ENCODE data around the gene TBX4. TPM values are rescaled to one million over a fixed set of nuclear protein-coding genes. Genes with fewer than 3 reads are reported as not detected.
A peak's percentile ranks its signal among the peaks of the same experiment; 100 is the strongest.

The TBX4 gene
- total RNA-seq = not detected

DNA sequence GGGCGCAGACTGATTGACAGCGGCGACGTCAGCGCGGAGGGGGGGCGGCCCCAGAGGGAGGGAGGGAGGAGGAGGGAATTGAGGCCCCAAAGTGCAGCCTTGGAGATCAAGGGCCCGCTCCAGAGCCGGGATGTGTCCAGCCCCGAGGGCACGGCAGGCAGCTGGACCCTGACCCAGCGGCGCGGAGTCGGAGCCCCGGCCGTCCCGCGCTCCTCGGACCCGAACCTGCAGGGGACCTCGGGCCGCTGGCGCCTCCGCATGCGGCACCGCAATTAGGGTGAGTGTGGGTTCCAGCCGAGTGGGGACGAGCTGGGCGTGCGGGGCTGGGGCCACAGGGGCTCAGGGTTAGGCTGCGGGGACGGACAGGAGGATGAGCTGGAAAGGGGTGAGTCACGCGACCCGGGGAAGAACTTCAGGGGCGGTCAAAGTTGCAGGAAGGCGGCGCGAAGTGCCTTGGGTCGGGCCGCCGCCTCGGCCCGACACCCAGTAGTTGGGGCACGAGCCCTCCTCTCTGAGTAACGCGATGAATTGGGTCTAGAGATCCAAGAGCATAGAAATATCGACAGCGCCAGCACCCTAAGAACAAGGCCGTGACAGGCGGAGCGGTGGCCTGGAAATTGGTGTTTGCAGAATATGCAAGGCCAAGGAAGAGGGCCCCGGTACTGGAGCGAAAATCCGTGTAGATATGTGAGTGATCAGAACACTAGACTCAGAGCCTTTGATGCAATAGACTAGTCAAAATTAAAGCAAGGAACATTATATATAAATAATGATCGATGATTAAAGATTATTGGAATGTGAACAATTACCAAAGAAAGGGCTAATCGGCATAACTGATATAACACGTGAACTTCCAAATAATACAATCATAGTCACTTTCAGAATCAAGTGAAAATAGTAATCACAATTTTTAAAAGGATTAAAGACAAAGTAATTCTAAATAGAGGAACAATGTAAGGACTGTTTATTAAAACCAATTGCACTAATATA, at the start of gene TBX4:
Gene TBX4 (plus strand): TSS at position 122 of the 990 bp plus-strand sequence. CDS start 4,069 bp downstream, outside the sequence.
- POLR2A ChIA-PET = no interaction called here
- CTCF ChIA-PET = interaction anchor here (0.7 kb wide), 1 partner anchor 223 kb away, joined by 3 read pairs; no protein-coding TSS in a partner anchor
- peaks cover 47% of the 10 kb centered on the region for H3K27me3 Mint-ChIP-seq
- DNase-seq = peak; percentile 25
- intact Hi-C loops (cut with DNase I, micrococcal nuclease) = loop anchor here in 1 of 2 experiments (1.0 kb wide), 1 partner anchor 49 kb away; no protein-coding TSS in a partner anchor
- H3K9me3 Mint-ChIP-seq (ENCODE audit: low read depth) = no peaks in the 10 kb centered on the region
- H3K36me3 Mint-ChIP-seq (ENCODE audit: low read depth) = no peaks in the 10 kb centered on the region
- H3K27ac Mint-ChIP-seq = no peak within 1 kb of the TSS
- H3K4me3 Mint-ChIP-seq = peak within 1 kb of the TSS; percentile 43
- peak; percentile 23 for ATAC-seq
- peaks cover 24% of the 10 kb centered on the region for H3K4me1 Mint-ChIP-seq

DNA sequence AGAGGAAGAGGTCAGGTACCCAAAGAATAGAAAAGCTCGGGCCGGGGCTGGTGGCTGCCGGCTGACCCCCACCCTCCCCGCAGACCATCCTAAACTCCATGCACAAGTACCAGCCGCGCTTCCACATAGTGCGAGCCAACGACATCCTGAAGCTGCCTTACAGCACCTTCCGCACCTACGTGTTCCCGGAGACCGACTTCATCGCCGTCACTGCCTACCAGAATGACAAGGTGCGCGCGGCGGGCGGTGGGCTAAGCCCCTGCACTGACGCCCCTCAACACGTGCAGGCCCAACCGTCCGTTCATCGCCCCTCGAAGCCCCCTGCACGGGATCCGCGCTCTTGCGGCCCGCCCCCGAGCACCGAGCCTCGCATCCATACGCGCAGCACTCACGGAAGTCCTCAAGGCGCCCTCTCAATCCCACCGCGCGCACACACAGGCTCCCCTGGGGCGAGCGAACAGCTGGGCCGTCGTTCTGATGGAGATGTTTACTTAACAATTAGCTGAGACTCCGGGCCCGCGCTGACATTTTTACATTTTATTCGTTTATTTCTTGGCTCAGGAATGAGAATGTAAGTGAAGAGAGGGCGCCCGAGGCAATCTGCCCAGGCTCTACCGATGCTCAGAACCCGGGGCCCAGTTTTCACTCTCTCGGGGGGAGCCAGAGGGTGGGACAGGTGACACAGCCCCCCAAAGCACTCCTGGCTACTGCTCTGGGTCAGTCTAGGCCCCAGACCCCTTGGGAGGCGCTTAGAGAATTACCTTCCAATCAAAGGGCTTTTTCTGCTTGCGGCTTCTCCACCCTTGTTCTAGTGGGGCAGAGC, 49.0 kb upstream of the TBX4 start:
- DNase-seq (peak; percentile 51), ATAC-seq (no peak)
- ChIA-PET CTCF (interaction anchor here (0.6 kb wide), 1 partner anchor 1732 kb away, joined by 4 read pairs; no protein-coding TSS in a partner anchor), POLR2A (interaction anchor here (0.6 kb wide), 1 partner anchor 17 kb away, joined by 7 read pairs; no protein-coding TSS in a partner anchor)
- intact Hi-C loops (cut with DNase I, micrococcal nuclease) = loop anchor here (1.0 to 5.0 kb wide), 2 partner anchors 50 to 681 kb away; no protein-coding TSS in a partner anchor
- H3K4me1 Mint-ChIP-seq = peaks cover 31% of the 10 kb centered on the region
- peak overlapping the region; percentile 19 for H3K4me3 Mint-ChIP-seq
- H3K27ac Mint-ChIP-seq = no peak overlapping the region
- peaks cover 62% of the 10 kb centered on the region for H3K27me3 Mint-ChIP-seq
- H3K9me3 Mint-ChIP-seq (ENCODE audit: low read depth) = no peaks in the 10 kb centered on the region
- H3K36me3 Mint-ChIP-seq (ENCODE audit: low read depth) = no peaks in the 10 kb centered on the region

DNA sequence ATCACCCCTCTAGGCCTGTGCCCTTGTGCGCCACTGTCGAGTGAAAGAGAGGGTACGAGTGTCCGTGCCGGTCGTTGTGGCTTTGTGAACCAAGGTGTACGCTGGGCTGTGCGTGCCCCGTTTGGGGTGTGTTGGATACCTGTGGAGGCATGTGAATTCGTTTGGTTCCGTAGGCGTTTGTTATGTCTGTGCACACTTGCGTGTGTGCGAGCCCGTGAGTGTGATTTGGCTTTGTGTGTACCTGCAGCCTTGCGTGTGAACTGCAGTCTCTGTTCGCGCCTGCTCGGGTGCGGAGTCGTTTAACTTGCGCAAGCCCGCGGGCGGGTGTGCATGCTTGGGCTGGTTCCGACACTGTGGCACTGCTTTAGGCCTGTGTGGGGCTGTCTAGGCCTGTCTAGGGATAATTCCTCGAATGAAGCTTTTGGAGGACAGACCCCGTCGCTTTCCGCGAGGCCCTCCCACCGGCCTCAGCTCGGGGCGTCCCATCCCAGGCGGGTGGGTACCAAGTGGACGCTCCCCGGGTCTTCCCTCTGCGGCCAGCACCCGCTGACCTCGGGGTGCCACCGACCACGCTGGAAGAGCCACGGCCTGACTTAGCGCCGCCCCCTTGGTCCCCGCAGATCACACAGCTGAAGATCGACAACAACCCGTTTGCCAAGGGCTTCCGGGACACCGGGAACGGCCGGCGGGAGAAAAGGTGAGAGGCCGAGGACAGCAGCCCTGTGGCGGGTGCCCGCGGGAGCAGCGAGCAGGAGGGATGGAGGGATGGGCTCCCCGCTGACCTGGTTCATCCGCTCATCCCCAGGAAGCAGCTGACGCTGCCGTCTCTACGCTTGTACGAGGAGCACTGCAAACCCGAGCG, 48.2 kb upstream of the TBX4 start:
- H3K27ac Mint-ChIP-seq = no peak overlapping the region
- no peaks in the 10 kb centered on the region for H3K9me3 Mint-ChIP-seq (ENCODE audit: low read depth)
- peaks cover 30% of the 10 kb centered on the region for H3K4me1 Mint-ChIP-seq
- POLR2A ChIA-PET = no interaction called here
- no peak for ATAC-seq
- no peaks in the 10 kb centered on the region for H3K36me3 Mint-ChIP-seq (ENCODE audit: low read depth)
- peak; percentile 37 for DNase-seq
- intact Hi-C loops (cut with DNase I, micrococcal nuclease) = loop anchor here (1.0 to 5.0 kb wide), 2 partner anchors 49 to 682 kb away; no protein-coding TSS in a partner anchor
- CTCF ChIA-PET = interaction anchor here (1.1 kb wide), 1 partner anchor 10 kb away, joined by 5 read pairs; no protein-coding TSS in a partner anchor
- peak overlapping the region; percentile 19 for H3K4me3 Mint-ChIP-seq
- H3K27me3 Mint-ChIP-seq = peaks cover 64% of the 10 kb centered on the region

DNA sequence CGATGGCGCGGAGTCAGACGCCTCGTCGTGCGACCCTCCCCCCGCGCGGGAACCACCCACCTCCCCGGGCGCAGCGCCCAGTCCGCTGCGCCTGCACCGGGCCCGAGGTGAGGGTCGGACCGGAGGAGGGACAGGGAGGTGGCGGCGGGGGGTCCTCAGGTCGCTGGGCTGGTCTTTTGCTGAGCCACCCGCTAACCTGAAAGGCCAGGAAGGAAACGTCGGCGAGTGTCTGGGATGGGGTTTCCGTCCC, 47.6 kb upstream of the TBX4 start:
- POLR2A ChIA-PET = no interaction called here
- peaks cover 63% of the 10 kb centered on the region for H3K27me3 Mint-ChIP-seq

DNA sequence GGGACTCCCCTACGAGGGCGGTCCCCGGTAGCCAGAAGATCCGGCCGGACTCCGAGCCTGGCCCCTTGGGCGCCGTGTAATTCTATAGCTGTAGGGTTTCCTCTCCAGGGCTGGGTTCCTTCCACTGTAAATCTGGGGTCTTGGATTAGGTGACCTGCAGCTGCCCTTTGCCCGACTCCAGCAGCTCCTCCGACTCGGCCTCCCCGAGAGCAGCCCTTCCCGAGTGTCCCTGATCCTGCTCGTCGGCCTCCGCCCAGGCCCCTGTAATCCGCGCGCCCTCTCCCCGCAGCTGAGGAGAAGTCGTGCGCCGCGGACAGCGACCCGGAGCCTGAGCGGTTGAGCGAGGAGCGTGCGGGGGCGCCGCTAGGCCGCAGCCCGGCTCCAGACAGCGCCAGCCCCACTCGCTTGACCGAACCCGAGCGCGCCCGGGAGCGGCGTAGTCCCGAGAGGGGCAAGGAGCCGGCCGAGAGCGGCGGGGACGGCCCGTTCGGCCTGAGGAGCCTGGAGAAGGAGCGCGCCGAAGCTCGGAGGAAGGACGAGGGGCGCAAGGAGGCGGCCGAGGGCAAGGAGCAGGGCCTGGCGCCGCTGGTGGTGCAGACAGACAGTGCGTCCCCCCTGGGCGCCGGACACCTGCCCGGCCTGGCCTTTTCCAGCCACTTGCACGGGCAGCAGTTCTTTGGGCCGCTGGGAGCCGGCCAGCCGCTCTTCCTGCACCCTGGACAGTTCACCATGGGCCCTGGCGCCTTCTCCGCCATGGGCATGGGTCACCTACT, 47.1 kb upstream of the TBX4 start:
- H3K27ac Mint-ChIP-seq = no peak overlapping the region
- H3K4me3 Mint-ChIP-seq = peak overlapping the region; percentile 28
- ATAC-seq (no peak), DNase-seq (no peak)
- H3K36me3 Mint-ChIP-seq (ENCODE audit: low read depth) = no peaks in the 10 kb centered on the region
- ChIA-PET CTCF (interaction anchor here (1.1 kb wide), 1 partner anchor 11 kb away, joined by 5 read pairs; no protein-coding TSS in a partner anchor), POLR2A (no interaction called here)
- intact Hi-C loops (cut with DNase I, micrococcal nuclease) = loop anchor here in 1 of 2 experiments (5.0 kb wide), 1 partner anchor 683 kb away; no protein-coding TSS in a partner anchor
- no peaks in the 10 kb centered on the region for H3K9me3 Mint-ChIP-seq (ENCODE audit: low read depth)
- peaks cover 34% of the 10 kb centered on the region for H3K4me1 Mint-ChIP-seq
- peaks cover 65% of the 10 kb centered on the region for H3K27me3 Mint-ChIP-seq

More for the DNA sequence above, 47.6 kb upstream of the TBX4 start:
- Mint-ChIP-seq H3K9me3 (ENCODE audit: low read depth) (no peaks in the 10 kb centered on the region), H3K4me1 (peaks cover 30% of the 10 kb centered on the region), H3K4me3 (peak overlapping the region; percentile 28), H3K36me3 (ENCODE audit: low read depth) (no peaks in the 10 kb centered on the region), H3K27ac (no peak overlapping the region)
- CTCF ChIA-PET = interaction anchor here (1.1 kb wide), 1 partner anchor 10 kb away, joined by 5 read pairs; no protein-coding TSS in a partner anchor
- intact Hi-C loops (cut with DNase I, micrococcal nuclease) = loop anchor here in 1 of 2 experiments (5.0 kb wide), 1 partner anchor 682 kb away; no protein-coding TSS in a partner anchor
- no peak for ATAC-seq
- DNase-seq = no peak

DNA sequence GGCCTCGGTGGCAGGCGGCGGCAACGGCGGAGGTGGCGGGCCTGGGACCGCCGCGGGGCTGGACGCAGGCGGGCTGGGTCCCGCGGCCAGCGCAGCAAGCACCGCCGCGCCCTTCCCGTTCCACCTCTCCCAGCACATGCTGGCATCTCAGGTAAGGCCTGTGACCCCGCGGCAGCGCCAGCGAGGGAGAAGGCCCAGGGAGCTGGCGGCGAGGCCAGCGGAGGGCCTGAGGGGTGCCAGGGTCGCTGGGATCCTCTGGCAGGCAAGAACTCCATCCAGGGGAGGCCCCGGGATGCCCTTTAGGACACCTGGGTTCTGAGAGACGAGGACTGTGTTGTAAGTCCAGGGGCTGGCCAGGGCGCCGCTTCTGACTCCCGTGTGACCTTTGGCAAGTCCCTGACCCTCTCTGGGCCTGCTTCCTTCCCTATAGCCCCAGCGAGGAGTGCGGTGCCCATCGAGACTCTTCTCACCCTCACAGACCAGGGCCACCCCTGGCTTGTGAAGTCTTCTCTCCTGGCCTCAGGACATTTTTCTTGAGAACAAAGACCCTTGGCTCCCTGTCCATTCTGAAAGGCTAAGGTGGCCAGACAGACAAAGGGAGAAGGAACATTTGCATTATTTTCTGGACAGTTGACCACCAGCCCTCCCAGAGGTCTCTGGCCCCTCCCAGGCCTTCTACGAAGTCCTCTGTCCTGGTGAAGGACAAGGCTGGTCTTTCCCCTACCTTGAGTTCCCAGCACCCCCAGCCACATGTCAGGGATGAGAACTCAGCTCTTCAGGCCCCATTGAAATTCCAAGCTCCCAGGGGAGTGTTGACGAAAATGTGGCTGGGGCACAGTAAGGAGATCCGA, 46.3 kb upstream of the TBX4 start:
- Mint-ChIP-seq H3K4me1 (peaks cover 38% of the 10 kb centered on the region), H3K27me3 (peaks cover 69% of the 10 kb centered on the region), H3K4me3 (no peak overlapping the region), H3K36me3 (ENCODE audit: low read depth) (no peaks in the 10 kb centered on the region), H3K9me3 (ENCODE audit: low read depth) (no peaks in the 10 kb centered on the region), H3K27ac (no peak overlapping the region)
- ATAC-seq (no peak), DNase-seq (no peak)
- intact Hi-C loops (cut with DNase I, micrococcal nuclease) = no loop called here
- CTCF ChIA-PET = no interaction called here
- POLR2A ChIA-PET = no interaction called here

DNA sequence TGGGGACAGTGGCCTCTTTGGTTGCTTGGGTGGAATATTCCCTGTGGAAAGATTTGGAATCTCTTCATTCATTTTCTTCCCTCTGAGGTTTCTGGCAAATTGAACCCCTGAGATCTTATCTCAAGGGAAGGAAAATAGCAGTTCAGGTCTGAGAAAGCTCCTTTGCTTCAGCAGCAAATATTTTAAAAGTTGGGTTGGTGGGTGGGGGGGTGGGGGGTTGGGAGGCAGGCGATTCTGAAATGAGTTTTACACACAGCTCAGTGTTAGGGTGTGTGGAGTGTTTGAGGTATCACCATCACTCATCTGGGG, 45.7 kb upstream of the TBX4 start:
- DNase-seq (no peak), ATAC-seq (no peak)
- CTCF ChIA-PET = interaction anchor here (1.2 kb wide), 1 partner anchor 48 kb away, joined by 3 read pairs; no protein-coding TSS in a partner anchor
- Mint-ChIP-seq H3K27ac (no peak overlapping the region), H3K36me3 (ENCODE audit: low read depth) (no peaks in the 10 kb centered on the region), H3K4me3 (no peak overlapping the region), H3K4me1 (peaks cover 32% of the 10 kb centered on the region), H3K9me3 (ENCODE audit: low read depth) (no peaks in the 10 kb centered on the region), H3K27me3 (peaks cover 63% of the 10 kb centered on the region)
- POLR2A ChIA-PET = no interaction called here
- intact Hi-C loops (cut with DNase I, micrococcal nuclease) = no loop called here

DNA sequence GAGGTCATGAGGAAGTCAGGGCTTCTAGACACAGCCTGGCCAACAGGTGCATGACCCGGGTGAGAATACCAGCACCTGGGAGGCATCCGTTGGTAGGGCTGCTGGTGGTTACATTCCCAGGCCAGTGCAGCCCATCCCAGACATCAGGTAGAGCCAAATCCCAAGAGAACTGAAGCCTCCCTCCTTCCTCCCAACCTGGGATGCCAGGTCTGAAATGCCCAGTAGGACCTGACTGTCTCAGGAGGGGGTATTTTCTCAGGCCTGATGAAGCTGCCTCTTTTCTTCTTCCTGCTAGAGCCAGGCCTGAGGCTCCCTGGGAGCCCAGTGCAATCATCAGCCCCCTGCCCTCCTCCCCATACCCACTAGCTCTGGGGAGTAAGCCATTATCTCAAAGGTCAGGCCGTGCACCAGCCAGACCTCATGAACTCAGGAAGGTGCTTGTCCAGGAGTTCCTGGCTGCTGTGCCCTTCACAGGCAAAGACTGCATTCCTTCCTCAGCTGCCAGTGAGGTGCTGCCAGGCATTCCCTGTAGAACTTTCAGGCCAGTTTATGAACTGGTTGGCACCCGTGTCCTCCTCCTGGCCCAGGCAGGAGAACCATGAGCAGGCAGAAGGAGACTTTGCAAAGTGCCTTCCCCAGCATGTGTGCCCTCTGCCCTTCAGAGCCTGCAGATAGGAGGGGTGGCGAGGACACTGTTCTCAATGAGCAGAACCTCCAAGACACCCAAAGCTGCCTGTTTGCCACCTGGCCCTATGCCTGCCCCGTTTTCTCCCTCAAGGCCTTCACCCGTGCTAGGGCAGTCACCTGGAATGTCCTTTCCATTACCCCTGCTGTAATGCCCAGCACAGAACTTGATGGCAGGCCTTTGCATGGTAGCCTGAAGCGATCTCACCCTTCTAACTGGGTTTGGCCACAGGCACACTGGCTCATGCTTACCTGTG, 45.0 kb upstream of the TBX4 start:
- intact Hi-C loops (cut with DNase I, micrococcal nuclease) = no loop called here
- CTCF ChIA-PET = interaction anchor here (1.2 to 1.9 kb wide), 2 partner anchors 13 to 48 kb away, joined by 3 to 6 read pairs; no protein-coding TSS in a partner anchor
- ATAC-seq (no peak), DNase-seq (no peak)
- H3K4me1 Mint-ChIP-seq = peaks cover 32% of the 10 kb centered on the region
- no peaks in the 10 kb centered on the region for H3K36me3 Mint-ChIP-seq (ENCODE audit: low read depth)
- H3K27me3 Mint-ChIP-seq = peaks cover 60% of the 10 kb centered on the region
- no peak overlapping the region for H3K4me3 Mint-ChIP-seq
- POLR2A ChIA-PET = interaction anchor here (0.7 kb wide), 1 partner anchor 9 kb away, joined by 3 read pairs; no protein-coding TSS in a partner anchor
- H3K27ac Mint-ChIP-seq = no peak overlapping the region
- no peaks in the 10 kb centered on the region for H3K9me3 Mint-ChIP-seq (ENCODE audit: low read depth)
